ENCODE data around the gene ONECUT1. TPM values are rescaled to one million over a fixed set of nuclear protein-coding genes. Genes with fewer than 3 reads are reported as not detected.

Gene ONECUT1
- total and polyA plus RNA-seq, 10 donors = not detected

DNA sequence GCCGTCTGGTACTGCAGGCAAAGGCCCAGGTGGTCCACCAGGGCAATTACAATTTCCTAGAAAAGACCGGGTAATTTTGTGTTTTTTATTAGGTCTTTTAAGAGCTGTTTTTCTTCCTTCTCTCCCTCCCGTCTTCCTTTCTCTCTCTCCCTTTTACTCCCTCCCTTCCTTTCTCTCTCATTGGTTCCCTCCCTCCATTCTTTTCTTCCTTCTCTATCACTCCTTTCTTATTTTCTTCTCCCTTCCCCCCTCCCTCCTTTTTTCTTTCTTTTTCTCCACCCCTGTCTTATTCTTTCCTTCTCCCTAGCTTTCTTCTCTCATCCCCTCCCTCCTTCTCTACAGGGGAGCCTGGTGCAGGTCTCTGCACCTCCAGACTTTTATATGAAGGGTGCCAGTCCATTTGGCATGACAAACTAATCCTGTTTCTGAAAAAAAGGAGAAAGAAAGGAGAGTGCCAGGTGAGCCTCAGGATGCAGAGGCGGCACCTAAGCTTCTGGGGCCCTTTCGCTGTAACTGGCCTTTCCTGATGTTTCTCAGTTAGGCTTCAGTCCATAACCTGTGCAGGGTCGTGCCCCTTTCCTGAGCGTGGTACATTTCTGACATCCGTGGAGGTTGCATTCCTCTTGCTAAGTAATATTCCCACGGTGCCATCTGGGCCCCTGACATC is 9.1 kb upstream of the ONECUT1 start:
- no peaks in the 10 kb centered on the region for H3K36me3 ChIP-seq
- 8 to 14% (median 10%) methylated on average over 9 of the region's 9 CpGs for WGBS, 5 donors
- intact Hi-C loops (cut with DNase I; ENCODE audit: low total_unique reads) = no loop called here
- DNase-seq = no peak
- H3K27me3 ChIP-seq (replicated peaks in 1 of 7) = peaks cover 22 to 100% (median 100%) of the 10 kb centered on the region in 7 donors
- H3K9me3 ChIP-seq = peaks cover 0 to 17% (median 0%) of the 10 kb centered on the region in 8 donors
- peaks cover 5 to 42% (median 28%) of the 10 kb centered on the region in 6 donors for H3K4me1 ChIP-seq
- TF ChIP-seq, protein P1, sequence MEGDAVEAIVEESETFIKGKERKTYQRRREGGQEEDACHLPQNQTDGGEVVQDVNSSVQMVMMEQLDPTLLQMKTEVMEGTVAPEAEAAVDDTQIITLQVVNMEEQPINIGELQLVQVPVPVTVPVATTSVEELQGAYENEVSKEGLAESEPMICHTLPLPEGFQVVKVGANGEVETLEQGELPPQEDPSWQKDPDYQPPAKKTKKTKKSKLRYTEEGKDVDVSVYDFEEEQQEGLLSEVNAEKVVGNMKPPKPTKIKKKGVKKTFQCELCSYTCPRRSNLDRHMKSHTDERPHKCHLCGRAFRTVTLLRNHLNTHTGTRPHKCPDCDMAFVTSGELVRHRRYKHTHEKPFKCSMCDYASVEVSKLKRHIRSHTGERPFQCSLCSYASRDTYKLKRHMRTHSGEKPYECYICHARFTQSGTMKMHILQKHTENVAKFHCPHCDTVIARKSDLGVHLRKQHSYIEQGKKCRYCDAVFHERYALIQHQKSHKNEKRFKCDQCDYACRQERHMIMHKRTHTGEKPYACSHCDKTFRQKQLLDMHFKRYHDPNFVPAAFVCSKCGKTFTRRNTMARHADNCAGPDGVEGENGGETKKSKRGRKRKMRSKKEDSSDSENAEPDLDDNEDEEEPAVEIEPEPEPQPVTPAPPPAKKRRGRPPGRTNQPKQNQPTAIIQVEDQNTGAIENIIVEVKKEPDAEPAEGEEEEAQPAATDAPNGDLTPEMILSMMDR (IDR thresholded peaks at IDR 0.05 in 8 of 11, conservative IDR thresholded peaks at IDR 0.05 in 3 of 11) = no peak
- TF ChIP-seq POLR2AphosphoS5 (IDR thresholded peaks at IDR 0.05) = no peak
- H3K27ac ChIP-seq = no peak overlapping the region
- no peak overlapping the region for H3K4me3 ChIP-seq

DNA sequence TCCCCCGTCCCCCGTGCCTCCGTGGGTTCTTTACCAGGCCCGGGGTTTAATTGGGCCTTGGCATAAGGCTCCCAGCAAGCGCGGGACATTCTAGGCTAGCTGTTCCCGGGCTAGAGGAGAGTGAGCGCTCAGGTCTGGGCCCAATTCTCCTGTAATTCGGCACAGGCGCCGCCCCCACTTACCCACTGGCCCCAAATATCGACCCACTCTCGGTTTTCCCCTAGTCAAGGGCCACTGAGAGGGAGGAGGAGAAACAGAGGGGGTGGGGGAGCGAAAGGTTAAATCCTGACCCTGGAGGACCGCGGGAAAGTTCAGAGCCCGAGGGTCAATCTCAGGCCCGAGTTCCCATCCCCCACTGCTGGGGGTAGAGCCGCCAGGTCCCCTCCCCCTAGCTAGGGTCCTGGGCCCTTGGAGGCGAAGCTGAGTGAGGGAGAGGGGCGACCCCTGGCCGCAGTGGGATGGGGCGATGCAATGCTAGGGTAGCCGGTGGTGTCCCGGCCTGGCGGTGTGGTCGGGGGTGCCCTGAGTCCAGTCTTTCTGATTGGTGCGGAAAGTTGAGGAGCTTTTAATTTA is 8.5 kb upstream of the ONECUT1 start:
- Histone ChIP-seq H3K36me3 (no peaks in the 10 kb centered on the region), H3K27me3 (replicated peaks in 1 of 7) (peaks cover 22 to 100% (median 100%) of the 10 kb centered on the region in 7 donors), H3K4me1 (peaks cover 2 to 35% (median 21%) of the 10 kb centered on the region in 6 donors), H3K4me3 (peak overlapping the region in 1 of 8 donors; percentile 3), H3K27ac (no peak overlapping the region), H3K9me3 (peaks cover 0 to 17% (median 0%) of the 10 kb centered on the region in 8 donors)
- TF ChIP-seq, protein P1 (IDR thresholded peaks at IDR 0.05 in 8 of 11, conservative IDR thresholded peaks at IDR 0.05 in 3 of 11) = no peak
- TF ChIP-seq POLR2A (IDR thresholded peaks at IDR 0.05) (no peak), POLR2AphosphoS5 (IDR thresholded peaks at IDR 0.05) (no peak)
- WGBS, 5 donors = 4 to 15% (median 8%) methylated on average over 22 to 28 of the region's 28 CpGs
- intact Hi-C loops (cut with DNase I; ENCODE audit: low total_unique reads) = no loop called here
- no peak for DNase-seq

DNA sequence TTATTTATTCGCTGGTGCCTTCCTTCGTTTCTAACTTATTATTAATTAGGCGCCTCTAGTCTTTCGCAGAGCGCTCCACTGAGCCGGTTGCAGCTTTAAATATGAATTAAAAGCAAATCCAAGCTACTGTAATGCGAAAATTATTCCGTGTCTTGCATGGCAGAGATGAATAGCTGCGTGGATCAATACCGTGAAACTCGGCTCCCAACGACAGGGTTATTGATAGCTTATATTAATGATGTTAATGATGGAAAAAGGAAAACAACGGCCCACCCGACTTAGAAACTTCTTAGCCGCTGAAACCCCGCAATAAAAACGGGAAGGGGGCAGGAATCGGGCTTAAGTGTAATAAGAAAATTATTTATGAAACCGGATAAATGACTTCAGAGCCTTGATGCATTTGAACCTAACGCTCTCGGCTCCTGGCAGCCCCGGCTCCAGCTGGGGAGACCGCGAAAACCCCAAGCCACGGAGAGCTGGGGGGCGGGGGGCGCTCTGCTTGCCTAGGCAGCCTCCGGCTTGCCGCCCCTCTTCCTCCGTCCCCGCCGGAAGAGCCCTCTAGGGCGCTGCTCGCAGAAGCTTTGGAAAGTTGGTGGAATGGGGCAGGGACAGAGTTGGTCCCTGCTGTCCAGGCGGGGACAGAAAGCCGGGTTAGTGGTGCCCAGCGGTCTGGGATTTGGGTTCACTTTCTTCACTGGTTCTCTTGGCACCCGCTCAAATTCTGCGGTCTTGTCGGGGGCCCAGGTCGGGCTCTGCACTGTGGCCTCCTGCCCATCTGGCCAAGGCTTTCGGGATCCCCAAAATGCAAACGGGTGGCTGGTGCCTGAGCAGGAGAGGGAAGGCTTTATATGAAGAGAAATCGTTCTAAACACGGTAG is 7.7 kb upstream of the ONECUT1 start:
- peaks cover 22 to 100% (median 99%) of the 10 kb centered on the region in 7 donors for H3K27me3 ChIP-seq (replicated peaks in 1 of 7)
- no peak for DNase-seq
- peaks cover 0 to 17% (median 0%) of the 10 kb centered on the region in 8 donors for H3K9me3 ChIP-seq
- peaks cover 0 to 29% (median 16%) of the 10 kb centered on the region in 6 donors for H3K4me1 ChIP-seq
- no peaks in the 10 kb centered on the region for H3K36me3 ChIP-seq
- no peak overlapping the region for H3K4me3 ChIP-seq
- WGBS, 5 donors = 3 to 9% (median 5%) methylated on average over 38 to 45 of the region's 45 CpGs
- TF ChIP-seq POLR2A (IDR thresholded peaks at IDR 0.05) (no peak), POLR2AphosphoS5 (IDR thresholded peaks at IDR 0.05) (no peak)
- TF ChIP-seq, protein P1 (IDR thresholded peaks at IDR 0.05 in 8 of 11, conservative IDR thresholded peaks at IDR 0.05 in 3 of 11) = no peak
- intact Hi-C loops (cut with DNase I; ENCODE audit: low total_unique reads) = no loop called here
- no peak overlapping the region for H3K27ac ChIP-seq
